Stimulated activated naive CD8-positive, alpha-beta T cell treated with anti-CD3 and anti-CD28 coated beads, Interleukin-15, amount 100 ng/mL, for 72 hours (primary cell): ENCODE measurements around the gene CORO1A.
"Not testable (repeated sequence)": the region's sequence is repeated elsewhere in the genome, so short reads cannot be mapped to it uniquely, and the experiment has no call there.

Experiments used
- ATAC-seq: fragments of 150-1000 bp; cut with Tn5 transposase; 2 replicates; pipeline ENCODE4 v1.10.0; 2021; ENCODE audit warnings: mild to moderate bottlenecking, moderate library complexity
- DNase-seq, 2 donors: peaks; one replicate each; pipeline ENCODE4 v3.0.0; 2021 to 2022
- H3K27ac Mint-ChIP-seq, 2 donors: one replicate each; pipeline ENCODE4 v1.8.0; 2022; ENCODE audit warnings: mild to moderate bottlenecking in 2 of 2, mixed read lengths in 2 of 2, moderate library complexity in 2 of 2
- H3K27me3 Mint-ChIP-seq: one replicate; pipeline ENCODE4 v1.8.0; 2022; ENCODE audit warnings: mixed read lengths
- H3K4me1 Mint-ChIP-seq: one replicate; pipeline ENCODE4 v1.8.0; 2022; ENCODE audit warnings: mild to moderate bottlenecking, mixed read lengths
- H3K4me3 Mint-ChIP-seq, 2 donors: one replicate each; pipeline ENCODE4 v1.8.0; 2022; ENCODE audit warnings: mild to moderate bottlenecking in 2 of 2, mixed read lengths in 2 of 2, moderate library complexity in 1 of 2
- H3K9me3 Mint-ChIP-seq, 2 donors: one replicate each; pipeline ENCODE4 v1.8.0; 2022; ENCODE audit warnings: mixed read lengths in 2 of 2

CORO1A gene

GRCh38 chr16:30155188-30155587 lies 28.2 kb upstream of the CORO1A start:
- no peaks in the 10 kb centered on the region for H3K27me3 Mint-ChIP-seq
- peak overlapping the region in 1 of 2 donors; percentile 27 for H3K27ac Mint-ChIP-seq
- ATAC-seq (no peak), DNase-seq (no peak)
- H3K4me3 Mint-ChIP-seq = no peak overlapping the region
- H3K4me1 Mint-ChIP-seq = no peaks in the 10 kb centered on the region
- H3K9me3 Mint-ChIP-seq = no peaks in the 10 kb centered on the region

GRCh38 chr16:30157214-30157613 lies 26.2 kb upstream of the CORO1A start:
- no peak for ATAC-seq
- no peak overlapping the region for H3K4me3 Mint-ChIP-seq

DNA sequence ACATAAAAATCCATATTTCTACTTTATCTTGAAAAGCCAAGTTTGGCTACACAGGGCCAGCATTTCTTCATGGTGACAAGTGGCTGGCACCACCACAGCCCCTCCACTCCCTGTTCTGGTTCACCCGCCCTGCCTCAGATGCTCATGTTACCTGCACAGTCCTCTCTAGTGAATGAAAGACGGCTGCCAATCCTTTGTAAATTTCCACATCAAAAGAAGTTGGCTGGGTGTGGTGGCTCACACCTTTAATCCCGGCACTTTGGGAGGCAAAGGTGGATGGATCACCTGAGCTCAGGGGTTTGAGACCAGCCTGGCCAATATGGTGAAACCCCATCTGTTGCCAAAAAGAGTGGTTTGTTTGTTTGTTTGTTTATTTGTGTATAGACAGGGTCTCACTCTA lies 19.9 kb upstream of the CORO1A start:
- no peak for DNase-seq
- Mint-ChIP-seq H3K27me3 (no peaks in the 10 kb centered on the region), H3K4me1 (peaks cover 29% of the 10 kb centered on the region), H3K9me3 (no peaks in the 10 kb centered on the region), H3K27ac (no peak overlapping the region), H3K4me3 (no peak overlapping the region)
- no peak for ATAC-seq

More at GRCh38 chr16:30157214-30157613, 26.2 kb upstream of the CORO1A start:
- Mint-ChIP-seq H3K9me3 (no peaks in the 10 kb centered on the region), H3K27me3 (no peaks in the 10 kb centered on the region), H3K27ac (no peak overlapping the region), H3K4me1 (no peaks in the 10 kb centered on the region)
- DNase-seq = no peak

DNA sequence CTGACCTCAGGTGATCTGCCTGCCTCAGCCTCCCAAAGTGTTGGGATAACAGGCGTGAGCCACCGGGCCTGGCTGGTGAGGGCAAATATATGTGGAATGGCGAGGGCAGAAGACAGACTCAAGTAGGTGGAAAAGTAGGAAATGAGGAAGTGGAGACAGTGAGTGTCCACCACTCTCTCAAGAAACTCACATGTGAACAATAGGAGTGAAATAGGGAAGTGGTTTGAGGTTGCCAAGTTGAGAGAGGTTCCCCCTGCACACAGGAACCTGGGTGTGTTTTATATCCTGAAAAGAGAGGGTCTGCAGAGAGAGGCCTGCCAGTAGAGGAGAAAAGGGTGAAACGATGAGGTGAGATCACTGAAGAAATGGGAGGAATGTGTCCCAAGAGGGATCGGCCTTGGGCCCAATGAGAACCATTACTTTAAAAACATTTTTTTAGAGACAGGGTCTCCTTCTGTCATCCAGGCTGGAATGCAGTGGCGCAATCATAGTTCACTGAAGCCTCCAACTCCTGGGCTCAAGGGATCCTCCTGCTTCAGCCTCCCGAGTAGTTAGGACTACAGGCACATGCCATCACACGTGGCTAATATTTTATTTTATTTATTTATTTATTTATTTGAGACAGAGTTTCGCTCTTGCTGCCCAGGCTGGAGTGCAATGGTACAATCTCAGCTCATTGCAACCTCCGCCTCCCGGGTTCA lies 17.1 kb upstream of the CORO1A start:
- Mint-ChIP-seq H3K27me3 (no peaks in the 10 kb centered on the region), H3K27ac (peak overlapping the region in 1 of 2 donors; percentile 58), H3K4me3 (peak overlapping the region; percentile 3 to 41), H3K4me1 (peaks cover 29% of the 10 kb centered on the region), H3K9me3 (no peaks in the 10 kb centered on the region)
- DNase-seq (no peak), ATAC-seq (peak; percentile 81)

GRCh38 chr16:30168746-30169145 lies 14.7 kb upstream of the CORO1A start:
- peaks cover 29% of the 10 kb centered on the region for H3K4me1 Mint-ChIP-seq
- not testable (repeated sequence) for H3K27me3 Mint-ChIP-seq, ATAC-seq, H3K4me3 Mint-ChIP-seq, DNase-seq, H3K9me3 Mint-ChIP-seq, H3K27ac Mint-ChIP-seq

DNA sequence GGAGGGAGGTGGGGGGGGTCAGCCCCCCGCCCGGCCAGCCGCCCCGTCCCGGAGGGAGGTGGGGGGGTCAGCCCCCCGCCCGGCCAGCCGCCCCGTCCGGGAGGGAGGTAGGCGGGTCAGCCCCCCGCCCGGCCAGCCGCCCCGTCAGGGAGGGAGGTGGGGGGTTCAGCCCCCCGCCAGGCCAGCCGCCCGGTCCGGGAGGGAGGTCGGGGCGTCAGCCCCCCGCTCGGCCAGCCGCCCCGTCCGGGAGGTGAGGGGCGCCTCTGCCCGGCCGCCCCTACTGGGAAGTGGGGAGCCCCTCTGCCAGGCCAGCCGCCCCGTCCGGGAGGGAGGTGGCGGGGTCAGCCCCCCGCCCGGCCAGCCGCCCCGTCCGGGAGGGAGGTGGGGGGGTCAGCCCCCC lies 14.0 kb upstream of the CORO1A start:
- not testable (repeated sequence) for DNase-seq, H3K27me3 Mint-ChIP-seq, ATAC-seq, H3K9me3 Mint-ChIP-seq, H3K27ac Mint-ChIP-seq, H3K4me3 Mint-ChIP-seq
- peaks cover 29% of the 10 kb centered on the region for H3K4me1 Mint-ChIP-seq

- not testable (repeated sequence) for H3K4me3 Mint-ChIP-seq, H3K27ac Mint-ChIP-seq, H3K9me3 Mint-ChIP-seq, H3K27me3 Mint-ChIP-seq, ATAC-seq, DNase-seq
- peaks cover 23% of the 10 kb centered on the region for H3K4me1 Mint-ChIP-seq
These were observed 13.3 kb upstream of the CORO1A start for GRCh38 chr16:30170145-30170544.

DNA sequence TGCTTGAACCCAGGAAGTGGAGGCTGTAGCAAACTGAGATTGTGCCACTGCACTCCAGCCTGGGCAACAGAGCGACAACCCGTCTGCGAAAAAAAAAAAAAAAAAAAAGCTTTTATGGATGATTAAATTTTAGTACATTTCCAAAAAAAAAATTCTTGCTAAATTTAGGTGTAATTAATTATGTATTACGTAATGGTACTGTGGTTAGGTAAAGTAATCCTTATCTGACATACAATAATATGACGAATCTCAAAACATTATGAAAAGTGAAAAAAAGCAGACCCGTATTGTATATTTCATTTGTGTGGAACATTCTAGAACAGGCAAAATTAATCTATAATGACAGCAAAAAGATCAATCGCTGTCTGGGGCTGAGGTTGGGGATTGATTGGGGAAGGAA lies 10.3 kb upstream of the CORO1A start:
- H3K4me3 Mint-ChIP-seq = no peak overlapping the region
- ATAC-seq = no peak
- H3K27ac Mint-ChIP-seq = no peak overlapping the region
- no peaks in the 10 kb centered on the region for H3K9me3 Mint-ChIP-seq
- no peaks in the 10 kb centered on the region for H3K4me1 Mint-ChIP-seq
- DNase-seq = no peak
- H3K27me3 Mint-ChIP-seq = no peaks in the 10 kb centered on the region

- H3K4me3 Mint-ChIP-seq, DNase-seq, H3K27me3 Mint-ChIP-seq, H3K27ac Mint-ChIP-seq, ATAC-seq, H3K9me3 Mint-ChIP-seq: not testable (repeated sequence)
- H3K4me1 Mint-ChIP-seq = peaks cover 15% of the 10 kb centered on the region
These were observed 6.5 kb upstream of the CORO1A start for GRCh38 chr16:30176876-30177275.

DNA sequence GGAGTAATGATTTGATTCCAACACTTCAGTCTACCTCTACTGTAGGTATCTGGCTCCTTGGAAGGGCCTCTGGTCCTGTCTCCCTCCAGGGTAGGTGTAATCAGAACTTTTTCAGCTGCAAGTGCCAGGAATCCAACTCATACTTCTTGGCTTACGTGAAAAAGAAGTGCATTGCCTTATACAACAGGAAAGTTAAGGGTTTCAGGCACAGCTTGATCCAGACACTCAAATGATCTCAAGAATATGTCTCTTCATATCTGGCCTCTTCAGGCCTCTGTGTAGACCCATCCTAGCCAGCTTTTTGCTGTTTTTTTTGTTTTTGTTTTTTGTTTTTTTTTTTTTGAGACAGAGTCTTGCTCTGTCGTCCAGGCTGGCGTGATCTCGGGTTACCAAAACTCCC lies 4.2 kb upstream of the CORO1A start:
- no peak overlapping the region for H3K4me3 Mint-ChIP-seq
- ATAC-seq = no peak
- no peak overlapping the region for H3K27ac Mint-ChIP-seq
- peaks cover 25% of the 10 kb centered on the region for H3K4me1 Mint-ChIP-seq
- H3K27me3 Mint-ChIP-seq = no peaks in the 10 kb centered on the region
- no peaks in the 10 kb centered on the region for H3K9me3 Mint-ChIP-seq
- no peak for DNase-seq

GRCh38 chr16:30179931-30180330 lies 3.5 kb upstream of the CORO1A start:
- H3K4me3 Mint-ChIP-seq = no peak overlapping the region
- no peak for DNase-seq
- no peak for ATAC-seq
- peak overlapping the region in 1 of 2 donors; percentile 37 for H3K27ac Mint-ChIP-seq
- H3K27me3 Mint-ChIP-seq = no peaks in the 10 kb centered on the region
- H3K9me3 Mint-ChIP-seq = no peaks in the 10 kb centered on the region
- H3K4me1 Mint-ChIP-seq = peaks cover 30% of the 10 kb centered on the region

GRCh38 chr16:30180741-30181140 lies 2.7 kb upstream of the CORO1A start:
- no peak for DNase-seq
- no peak for ATAC-seq
- H3K9me3 Mint-ChIP-seq = no peaks in the 10 kb centered on the region
- no peaks in the 10 kb centered on the region for H3K27me3 Mint-ChIP-seq
- no peak overlapping the region for H3K27ac Mint-ChIP-seq
- H3K4me1 Mint-ChIP-seq = peaks cover 31% of the 10 kb centered on the region
- H3K4me3 Mint-ChIP-seq = no peak overlapping the region

DNA sequence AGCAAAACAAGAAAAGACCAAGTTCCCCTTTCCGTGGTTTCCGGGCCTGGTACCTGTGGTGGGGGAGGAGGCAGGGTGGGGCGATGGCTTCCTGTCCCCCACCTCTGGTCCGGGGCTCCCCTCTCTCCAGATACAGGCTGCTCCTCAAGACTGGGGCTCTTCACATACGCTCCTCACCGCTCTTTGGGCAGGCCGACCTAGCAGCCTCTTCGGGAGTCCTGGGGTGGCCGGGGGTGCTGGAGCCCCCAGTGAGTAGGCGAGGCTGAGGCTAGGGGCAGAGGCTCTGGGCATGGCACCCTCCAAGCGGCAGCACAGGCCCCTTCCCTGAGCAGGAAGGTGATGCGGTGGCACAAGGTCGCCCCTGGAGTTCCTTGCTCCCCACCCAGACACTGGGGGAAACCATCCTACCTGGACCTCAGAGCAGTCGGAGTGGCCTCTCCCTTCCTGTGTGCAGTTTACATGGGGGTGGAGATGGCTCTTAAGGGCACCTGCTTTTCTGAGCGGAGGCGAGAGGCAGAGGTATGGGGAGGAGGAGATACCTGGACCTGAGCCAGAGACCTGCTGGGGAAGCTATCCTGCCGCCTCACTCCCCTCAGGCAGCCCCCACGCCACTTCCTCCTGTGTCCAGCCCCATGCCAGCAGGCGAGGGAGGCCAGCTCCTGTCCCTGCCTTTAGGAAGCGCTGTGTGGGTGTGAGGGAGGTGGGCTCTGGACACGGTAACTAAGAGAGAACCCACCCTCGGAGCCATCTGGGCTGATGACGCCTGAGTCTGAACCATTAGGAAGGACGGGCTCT lies 891 bp downstream of the CORO1A start:
- ATAC-seq (peak; percentile 47), DNase-seq (peak; percentile 78 to 90)
- Mint-ChIP-seq H3K4me1 (peaks cover 57% of the 10 kb centered on the region), H3K27me3 (no peaks in the 10 kb centered on the region), H3K27ac (peak overlapping the region; percentile 99), H3K9me3 (no peaks in the 10 kb centered on the region), H3K4me3 (peak overlapping the region; percentile 93 to 97)

DNA sequence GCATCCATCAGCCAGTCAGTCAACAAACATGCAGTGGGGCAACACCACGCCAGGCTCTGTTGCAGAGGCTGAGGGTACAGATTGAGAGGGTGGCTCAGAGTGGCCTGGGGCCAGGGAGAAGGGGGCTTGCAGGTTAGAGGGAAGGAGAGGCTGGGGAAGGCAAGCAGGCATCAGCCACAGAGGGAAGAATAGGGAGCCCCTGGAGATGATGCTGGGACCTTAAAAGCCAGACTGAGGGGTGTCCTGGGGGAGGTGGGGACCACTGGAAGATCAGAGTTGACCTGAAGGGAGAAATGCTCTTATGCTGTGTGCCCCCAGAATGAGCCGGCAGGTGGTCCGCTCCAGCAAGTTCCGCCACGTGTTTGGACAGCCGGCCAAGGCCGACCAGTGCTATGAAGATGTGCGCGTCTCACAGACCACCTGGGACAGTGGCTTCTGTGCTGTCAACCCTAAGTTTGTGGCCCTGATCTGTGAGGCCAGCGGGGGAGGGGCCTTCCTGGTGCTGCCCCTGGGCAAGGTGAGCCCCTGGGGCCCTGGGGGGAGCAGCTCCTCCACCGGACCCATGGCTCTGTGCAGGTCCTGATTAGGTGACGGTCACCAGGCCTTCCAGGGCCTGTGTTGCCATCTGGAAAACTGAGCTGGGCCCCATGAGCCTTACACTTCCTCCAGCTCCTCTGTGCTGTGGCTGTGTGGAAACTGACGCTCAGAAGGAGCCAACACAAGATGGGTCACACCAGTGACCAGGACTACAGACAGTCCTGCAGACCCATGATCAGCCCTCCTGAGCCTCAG lies 1.7 kb downstream of the CORO1A start:
- DNase-seq = peak; percentile 66 to 71
- no peaks in the 10 kb centered on the region for H3K9me3 Mint-ChIP-seq
- H3K27me3 Mint-ChIP-seq = no peaks in the 10 kb centered on the region
- H3K4me1 Mint-ChIP-seq = peaks cover 55% of the 10 kb centered on the region
- H3K4me3 Mint-ChIP-seq = peak overlapping the region; percentile 93 to 97
- ATAC-seq = peak; percentile 19
- H3K27ac Mint-ChIP-seq = peak overlapping the region; percentile 99

DNA sequence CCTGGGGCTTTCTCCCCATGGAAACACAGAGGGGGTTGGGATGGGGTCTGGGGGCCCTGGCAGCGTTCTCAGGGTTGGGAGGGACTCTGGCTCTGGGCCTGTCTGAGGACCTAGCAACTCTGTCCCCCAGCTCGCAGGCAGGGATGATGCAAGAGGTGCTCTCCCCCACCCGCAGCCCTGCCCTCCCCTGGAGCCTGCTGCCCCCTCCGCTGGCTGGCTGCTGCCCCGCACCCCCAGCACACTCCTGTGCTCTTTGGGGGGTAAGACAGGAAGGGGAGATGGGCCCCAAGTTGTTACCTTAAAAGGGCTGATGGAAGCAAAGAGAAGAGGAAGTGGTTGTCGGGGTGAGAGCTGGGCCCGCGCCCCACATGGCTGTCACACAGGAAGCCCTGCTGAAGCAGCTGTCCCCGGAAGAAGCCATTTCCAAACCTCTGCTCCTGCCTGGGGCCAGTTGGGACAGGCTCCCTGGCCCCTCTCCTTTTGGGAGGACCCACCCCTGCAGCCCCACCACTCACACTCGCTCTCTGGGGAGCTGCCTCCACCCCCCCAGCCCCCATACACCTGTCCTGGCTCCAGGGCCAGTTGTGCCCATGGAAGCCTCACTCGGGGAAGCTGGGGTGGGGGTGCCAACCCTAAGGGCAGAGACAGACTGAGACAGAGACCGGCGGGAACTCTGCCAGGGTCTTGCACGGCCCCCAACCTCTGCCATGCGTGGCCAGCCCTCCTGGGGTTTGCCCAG lies 2.5 kb downstream of the CORO1A start:
- H3K4me1 Mint-ChIP-seq = peaks cover 47% of the 10 kb centered on the region
- peak; percentile 91 to 97 for DNase-seq
- peak overlapping the region; percentile 93 to 97 for H3K4me3 Mint-ChIP-seq
- ATAC-seq = peak; percentile 68
- H3K9me3 Mint-ChIP-seq = no peaks in the 10 kb centered on the region
- H3K27me3 Mint-ChIP-seq = no peaks in the 10 kb centered on the region
- peak overlapping the region; percentile 99 for H3K27ac Mint-ChIP-seq
